Liver (tissue), 9 donors: ENCODE results near the gene DAB1. TPM values are rescaled to one million over a fixed set of nuclear protein-coding genes. Genes with fewer than 3 reads are reported as not detected.

ENCODE experiments used
- DNase-seq: peaks from one replicate; pipeline ENCODE4 v3.0.0-alpha.2; 2017; ENCODE audit warnings: low spot score
- H3K27ac ChIP-seq, 2 donors: one replicate each; pipeline ENCODE4 v1.7.0; 2013; ENCODE audit warnings: inconsistent platforms in 2 of 2, low read length in 2 of 2, control low read depth in 1 of 2, low read depth in 1 of 2, mild to moderate bottlenecking in 1 of 2
- H3K27me3 ChIP-seq, 4 donors: one replicate each; pipeline versions ENCODE4 v1.6.1 to v1.7.0; 2013; ENCODE audit warnings: low read length in 3 of 4, inconsistent platforms in 1 of 4, mild to moderate bottlenecking in 1 of 4, moderate library complexity in 1 of 4; ENCODE audit not compliant: control insufficient read depth in 4 of 4, insufficient read depth in 4 of 4
- H3K36me3 ChIP-seq, 4 donors: one replicate each; pipeline versions ENCODE4 v1.6.1 to v1.7.0; 2013; ENCODE audit warnings: low read length in 3 of 4, mild to moderate bottlenecking in 3 of 4, low read depth in 1 of 4, moderate library complexity in 1 of 4; ENCODE audit not compliant: control insufficient read depth in 4 of 4, insufficient read depth in 3 of 4
- H3K4me1 ChIP-seq, 4 donors: one replicate each; pipeline versions ENCODE4 v1.6.1 to v1.7.0; 2013; ENCODE audit warnings: low read length in 3 of 4, mild to moderate bottlenecking in 3 of 4, moderate library complexity in 1 of 4; ENCODE audit not compliant: control insufficient read depth in 4 of 4, insufficient read depth in 4 of 4
- H3K4me3 ChIP-seq, 3 donors: one replicate each; pipeline versions ENCODE4 v1.6.1 to v1.7.0; 2013; ENCODE audit warnings: low read length in 3 of 3, control low read depth in 1 of 3, low read depth in 1 of 3, mild to moderate bottlenecking in 1 of 3
- H3K9ac ChIP-seq, 2 donors: one replicate each; pipeline ENCODE4 v1.7.0; 2013; ENCODE audit warnings: low read length in 2 of 2, mild to moderate bottlenecking in 2 of 2, moderate library complexity in 2 of 2, control low read depth in 1 of 2, low read depth in 1 of 2
- H3K9me3 ChIP-seq, 4 donors: one replicate each; pipeline versions ENCODE4 v1.6.1 to v1.7.0; 2013; ENCODE audit warnings: low read length in 3 of 4; ENCODE audit not compliant: control insufficient read depth in 4 of 4
- EGR1 ChIP-seq, 2 donors: IDR thresholded peaks; 2 replicates each; pipeline ENCODE4 v1.6.1; 2016 to 2018; ENCODE audit warnings: antibody characterized with exemption in 2 of 2, low read depth in 2 of 2
- FOXA1 ChIP-seq: IDR thresholded peaks from 2 replicates; pipeline ENCODE4 v1.6.1; 2016; ENCODE audit warnings: antibody characterized with exemption
- FOXA2 ChIP-seq: IDR thresholded peaks from 2 replicates; pipeline ENCODE4 v1.6.1; 2016; ENCODE audit warnings: antibody characterized with exemption
- GABPA ChIP-seq, 2 donors: IDR thresholded peaks in 1 of 2; conservative IDR thresholded peaks in 1 of 2; 2 replicates each; pipeline ENCODE4 v1.6.1; 2016; ENCODE audit warnings: antibody characterized with exemption in 2 of 2, mild to moderate bottlenecking in 1 of 2, moderate library complexity in 1 of 2
- HNF4A ChIP-seq, 2 donors: conservative IDR thresholded peaks; 2 replicates each; pipeline ENCODE4 v1.6.1; 2016; ENCODE audit warnings: antibody characterized with exemption in 2 of 2, mild to moderate bottlenecking in 2 of 2
- HNF4G ChIP-seq: IDR thresholded peaks from 2 replicates; pipeline ENCODE4 v1.6.1; 2016; ENCODE audit warnings: antibody characterized with exemption
- JUND ChIP-seq, 2 donors: IDR thresholded peaks; 2 replicates each; pipeline ENCODE4 v1.6.1; 2016; ENCODE audit warnings: antibody characterized with exemption in 2 of 2
- NR2F2 ChIP-seq: IDR thresholded peaks from 2 replicates; pipeline ENCODE4 v1.6.1; 2016; ENCODE audit warnings: antibody characterized with exemption
- RAD21 ChIP-seq, 2 donors: IDR thresholded peaks; 2 replicates each; pipeline ENCODE4 v1.6.1; 2016; ENCODE audit warnings: antibody characterized with exemption in 2 of 2, mild to moderate bottlenecking in 2 of 2
- RXRA ChIP-seq, 2 donors: IDR thresholded peaks; 2 replicates each; pipeline ENCODE4 v1.6.1; 2017 to 2018; ENCODE audit warnings: antibody characterized with exemption in 2 of 2, mild to moderate bottlenecking in 1 of 2
- SP1 ChIP-seq: IDR thresholded peaks from 2 replicates; pipeline ENCODE4 v1.6.1; 2018; ENCODE audit warnings: antibody characterized with exemption, mild to moderate bottlenecking
- TAF1 ChIP-seq: conservative IDR thresholded peaks from 2 replicates; pipeline ENCODE4 v1.6.1; 2016; ENCODE audit warnings: antibody characterized with exemption, mild to moderate bottlenecking
- YY1 ChIP-seq: IDR thresholded peaks from 2 replicates; pipeline ENCODE4 v1.6.1; 2016; ENCODE audit warnings: antibody characterized with exemption, mild to moderate bottlenecking
- WGBS: extraction: QIAGEN DNeasy Blood & Tissue Kit; methylation state at CpG from one replicate; pipeline ENCODE4 v1.1.7; 2013; 5-methylcytosine and 5-hydroxymethylcytosine counted together
- polyA plus RNA-seq, 2 donors: library from polyadenylated mRNA; stranded (reverse) in 1 of 2; unstranded in 1 of 2; fragments of 200-250 nt in 1 of 2; fragments of >200 nt in 1 of 2; fragmentation: Nextera tagmentation in 1 of 2; extraction: Ambion mirVana in 1 of 2; gene quantifications; one replicate each; pipeline versions ENCODE4 v1.2.1 to v1.2.3, GENCODE V29; 2013 to 2015
- total RNA-seq, 2 donors: library from RNA; depleted of rRNA; stranded (reverse); fragments of >200 nt; gene quantifications; one replicate each; pipeline ENCODE4 v1.2.3, GENCODE V29; 2014
- TF ChIP-seq, protein P1 (sequence below): IDR thresholded peaks from 2 replicates; pipeline ENCODE4 v1.6.1; 2016; ENCODE audit warnings: antibody characterized with exemption
- TF ChIP-seq, protein P2 (sequence below): IDR thresholded peaks from 2 replicates; pipeline ENCODE4 v1.6.1; 2016; ENCODE audit warnings: antibody characterized with exemption, mild to moderate bottlenecking
- TF ChIP-seq, protein P3 (sequence below): fragments of 150-350 bp; IDR thresholded peaks from 2 replicates; pipeline ENCODE4 v1.5.1; 2017; ENCODE audit warnings: improper control_type of control experiment, low read depth, low read length; ENCODE audit not compliant: missing input control
- TF ChIP-seq, protein P4 (sequence below): IDR thresholded peaks from 2 replicates; pipeline ENCODE4 v1.6.1; 2016; ENCODE audit warnings: antibody characterized with exemption
- TF ChIP-seq, protein P5 (sequence below): IDR thresholded peaks from 2 replicates; pipeline ENCODE4 v1.6.1; 2016; ENCODE audit warnings: antibody characterized with exemption
- donor health status: healthy.
- donor health status: healthy.
- donor health status: healthy.
- donor health status: healthy.
- donor health status: healthy.

The DAB1 gene
- total and polyA plus RNA-seq, 4 donors, result 0.54 to 1.7 (median 1.2) TPM

DNA sequence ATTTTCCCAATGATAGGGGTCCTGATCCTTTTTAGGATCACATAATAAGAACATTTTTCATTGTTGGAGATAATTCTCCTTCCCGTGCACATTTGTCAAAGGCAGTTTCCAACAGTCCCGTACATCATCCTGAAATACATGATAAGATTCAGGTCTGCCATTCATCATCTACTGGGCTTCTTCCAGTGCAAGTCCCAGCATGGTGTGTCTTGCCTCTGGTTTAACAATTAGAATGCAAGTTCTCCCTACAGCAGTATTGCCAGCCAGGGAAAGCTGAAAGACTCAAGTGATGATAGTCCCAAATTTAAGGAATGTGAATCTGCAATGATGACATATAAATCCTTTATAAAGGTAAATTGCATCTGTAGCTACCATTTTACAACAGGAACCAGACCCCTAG, 146.2 kb downstream of the DAB1 start:
- TF ChIP-seq FOXA2 (no peak), SP1 (no peak), RAD21 (IDR thresholded peaks at IDR 0.05) (no peak), TAF1 (no peak), HNF4A (conservative IDR thresholded peaks at IDR 0.05) (no peak), JUND (IDR thresholded peaks at IDR 0.05) (no peak), NR2F2 (no peak), EGR1 (IDR thresholded peaks at IDR 0.05; ENCODE audit: low read depth in 2 of 2) (no peak), FOXA1 (no peak), GABPA (IDR thresholded peaks at IDR 0.05 in 1 of 2, conservative IDR thresholded peaks at IDR 0.05 in 1 of 2) (no peak), HNF4G (no peak), YY1 (no peak), RXRA (IDR thresholded peaks at IDR 0.05) (no peak)
- TF ChIP-seq, protein P1, sequence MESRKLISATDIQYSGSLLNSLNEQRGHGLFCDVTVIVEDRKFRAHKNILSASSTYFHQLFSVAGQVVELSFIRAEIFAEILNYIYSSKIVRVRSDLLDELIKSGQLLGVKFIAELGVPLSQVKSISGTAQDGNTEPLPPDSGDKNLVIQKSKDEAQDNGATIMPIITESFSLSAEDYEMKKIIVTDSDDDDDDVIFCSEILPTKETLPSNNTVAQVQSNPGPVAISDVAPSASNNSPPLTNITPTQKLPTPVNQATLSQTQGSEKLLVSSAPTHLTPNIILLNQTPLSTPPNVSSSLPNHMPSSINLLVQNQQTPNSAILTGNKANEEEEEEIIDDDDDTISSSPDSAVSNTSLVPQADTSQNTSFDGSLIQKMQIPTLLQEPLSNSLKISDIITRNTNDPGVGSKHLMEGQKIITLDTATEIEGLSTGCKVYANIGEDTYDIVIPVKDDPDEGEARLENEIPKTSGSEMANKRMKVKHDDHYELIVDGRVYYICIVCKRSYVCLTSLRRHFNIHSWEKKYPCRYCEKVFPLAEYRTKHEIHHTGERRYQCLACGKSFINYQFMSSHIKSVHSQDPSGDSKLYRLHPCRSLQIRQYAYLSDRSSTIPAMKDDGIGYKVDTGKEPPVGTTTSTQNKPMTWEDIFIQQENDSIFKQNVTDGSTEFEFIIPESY, result no peak
- TF ChIP-seq, protein P2, sequence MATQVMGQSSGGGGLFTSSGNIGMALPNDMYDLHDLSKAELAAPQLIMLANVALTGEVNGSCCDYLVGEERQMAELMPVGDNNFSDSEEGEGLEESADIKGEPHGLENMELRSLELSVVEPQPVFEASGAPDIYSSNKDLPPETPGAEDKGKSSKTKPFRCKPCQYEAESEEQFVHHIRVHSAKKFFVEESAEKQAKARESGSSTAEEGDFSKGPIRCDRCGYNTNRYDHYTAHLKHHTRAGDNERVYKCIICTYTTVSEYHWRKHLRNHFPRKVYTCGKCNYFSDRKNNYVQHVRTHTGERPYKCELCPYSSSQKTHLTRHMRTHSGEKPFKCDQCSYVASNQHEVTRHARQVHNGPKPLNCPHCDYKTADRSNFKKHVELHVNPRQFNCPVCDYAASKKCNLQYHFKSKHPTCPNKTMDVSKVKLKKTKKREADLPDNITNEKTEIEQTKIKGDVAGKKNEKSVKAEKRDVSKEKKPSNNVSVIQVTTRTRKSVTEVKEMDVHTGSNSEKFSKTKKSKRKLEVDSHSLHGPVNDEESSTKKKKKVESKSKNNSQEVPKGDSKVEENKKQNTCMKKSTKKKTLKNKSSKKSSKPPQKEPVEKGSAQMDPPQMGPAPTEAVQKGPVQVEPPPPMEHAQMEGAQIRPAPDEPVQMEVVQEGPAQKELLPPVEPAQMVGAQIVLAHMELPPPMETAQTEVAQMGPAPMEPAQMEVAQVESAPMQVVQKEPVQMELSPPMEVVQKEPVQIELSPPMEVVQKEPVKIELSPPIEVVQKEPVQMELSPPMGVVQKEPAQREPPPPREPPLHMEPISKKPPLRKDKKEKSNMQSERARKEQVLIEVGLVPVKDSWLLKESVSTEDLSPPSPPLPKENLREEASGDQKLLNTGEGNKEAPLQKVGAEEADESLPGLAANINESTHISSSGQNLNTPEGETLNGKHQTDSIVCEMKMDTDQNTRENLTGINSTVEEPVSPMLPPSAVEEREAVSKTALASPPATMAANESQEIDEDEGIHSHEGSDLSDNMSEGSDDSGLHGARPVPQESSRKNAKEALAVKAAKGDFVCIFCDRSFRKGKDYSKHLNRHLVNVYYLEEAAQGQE, result no peak
- TF ChIP-seq, protein P3, sequence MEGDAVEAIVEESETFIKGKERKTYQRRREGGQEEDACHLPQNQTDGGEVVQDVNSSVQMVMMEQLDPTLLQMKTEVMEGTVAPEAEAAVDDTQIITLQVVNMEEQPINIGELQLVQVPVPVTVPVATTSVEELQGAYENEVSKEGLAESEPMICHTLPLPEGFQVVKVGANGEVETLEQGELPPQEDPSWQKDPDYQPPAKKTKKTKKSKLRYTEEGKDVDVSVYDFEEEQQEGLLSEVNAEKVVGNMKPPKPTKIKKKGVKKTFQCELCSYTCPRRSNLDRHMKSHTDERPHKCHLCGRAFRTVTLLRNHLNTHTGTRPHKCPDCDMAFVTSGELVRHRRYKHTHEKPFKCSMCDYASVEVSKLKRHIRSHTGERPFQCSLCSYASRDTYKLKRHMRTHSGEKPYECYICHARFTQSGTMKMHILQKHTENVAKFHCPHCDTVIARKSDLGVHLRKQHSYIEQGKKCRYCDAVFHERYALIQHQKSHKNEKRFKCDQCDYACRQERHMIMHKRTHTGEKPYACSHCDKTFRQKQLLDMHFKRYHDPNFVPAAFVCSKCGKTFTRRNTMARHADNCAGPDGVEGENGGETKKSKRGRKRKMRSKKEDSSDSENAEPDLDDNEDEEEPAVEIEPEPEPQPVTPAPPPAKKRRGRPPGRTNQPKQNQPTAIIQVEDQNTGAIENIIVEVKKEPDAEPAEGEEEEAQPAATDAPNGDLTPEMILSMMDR, result no peak
- TF ChIP-seq, protein P4, sequence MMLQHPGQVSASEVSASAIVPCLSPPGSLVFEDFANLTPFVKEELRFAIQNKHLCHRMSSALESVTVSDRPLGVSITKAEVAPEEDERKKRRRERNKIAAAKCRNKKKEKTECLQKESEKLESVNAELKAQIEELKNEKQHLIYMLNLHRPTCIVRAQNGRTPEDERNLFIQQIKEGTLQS, result no peak
- TF ChIP-seq, protein P5, sequence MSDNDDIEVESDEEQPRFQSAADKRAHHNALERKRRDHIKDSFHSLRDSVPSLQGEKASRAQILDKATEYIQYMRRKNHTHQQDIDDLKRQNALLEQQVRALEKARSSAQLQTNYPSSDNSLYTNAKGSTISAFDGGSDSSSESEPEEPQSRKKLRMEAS, result no peak
- Histone ChIP-seq H3K4me1 (peaks cover 7 to 61% (median 56%) of the 10 kb centered on the region in 4 donors), H3K27ac (peak overlapping the region in 1 of 2 donors; percentile 13), H3K27me3 (no peaks in the 10 kb centered on the region), H3K9me3 (no peaks in the 10 kb centered on the region), H3K36me3 (no peaks in the 10 kb centered on the region), H3K4me3 (no peak overlapping the region), H3K9ac (no peak overlapping the region)
- no peak for DNase-seq
- WGBS, result 87% methylated on average over 2 of the region's 2 CpGs
